DND-41 (cell line): Measurements from ENCODE around the gene CSNK1A1.
"Not testable (repeated sequence)": the region's sequence is repeated elsewhere in the genome, so short reads cannot be mapped to it uniquely, and the experiment has no call there.

Source experiments
- EZH2 ChIP-seq: IDR thresholded peaks from 3 replicates; pipeline ENCODE4 v1.6.1; 2012; ENCODE audit warnings: borderline replicate concordance, low read depth, mild to moderate bottlenecking, moderate library complexity, low read length, inconsistent platforms; ENCODE audit not compliant: severe bottlenecking
- TF ChIP-seq, protein P1 (sequence below): IDR thresholded peaks from 2 replicates; pipeline ENCODE4 v1.5.1; 2012; ENCODE audit warnings: borderline replicate concordance, low read length, moderate library complexity, mild to moderate bottlenecking; ENCODE audit not compliant: poor library complexity, severe bottlenecking; ENCODE audit errors: extremely low read depth

GRCh38 chr5:149446794-149447193 lies 104.4 kb downstream of the CSNK1A1 start:
- TF ChIP-seq, protein P1, sequence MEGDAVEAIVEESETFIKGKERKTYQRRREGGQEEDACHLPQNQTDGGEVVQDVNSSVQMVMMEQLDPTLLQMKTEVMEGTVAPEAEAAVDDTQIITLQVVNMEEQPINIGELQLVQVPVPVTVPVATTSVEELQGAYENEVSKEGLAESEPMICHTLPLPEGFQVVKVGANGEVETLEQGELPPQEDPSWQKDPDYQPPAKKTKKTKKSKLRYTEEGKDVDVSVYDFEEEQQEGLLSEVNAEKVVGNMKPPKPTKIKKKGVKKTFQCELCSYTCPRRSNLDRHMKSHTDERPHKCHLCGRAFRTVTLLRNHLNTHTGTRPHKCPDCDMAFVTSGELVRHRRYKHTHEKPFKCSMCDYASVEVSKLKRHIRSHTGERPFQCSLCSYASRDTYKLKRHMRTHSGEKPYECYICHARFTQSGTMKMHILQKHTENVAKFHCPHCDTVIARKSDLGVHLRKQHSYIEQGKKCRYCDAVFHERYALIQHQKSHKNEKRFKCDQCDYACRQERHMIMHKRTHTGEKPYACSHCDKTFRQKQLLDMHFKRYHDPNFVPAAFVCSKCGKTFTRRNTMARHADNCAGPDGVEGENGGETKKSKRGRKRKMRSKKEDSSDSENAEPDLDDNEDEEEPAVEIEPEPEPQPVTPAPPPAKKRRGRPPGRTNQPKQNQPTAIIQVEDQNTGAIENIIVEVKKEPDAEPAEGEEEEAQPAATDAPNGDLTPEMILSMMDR = not testable (repeated sequence)
- TF ChIP-seq EZH2 = not testable (repeated sequence)
